ENCODE data around the gene ROR1. TPM values are rescaled to one million over a fixed set of nuclear protein-coding genes. Genes with fewer than 3 reads are reported as not detected.
A peak's percentile ranks its signal among the peaks of the same experiment; 100 is the strongest.

ROR1 gene
- total and polyA plus RNA-seq, 2 of the 4 experiments (the other 2 are of a cell fraction) = 4.4 to 10.0 TPM

GRCh38 chr1:64186138-64186897, 412.5 kb downstream of the ROR1 start:
- H4K5ac ChIP-seq (ENCODE audit: low read depth, low read length) = no peak overlapping the region
- ChIA-PET CTCF (no interaction called here), POLR2A (ENCODE audit: unreplicated experiment) (no interaction called here)
- H2BK120ac ChIP-seq (ENCODE audit: low read depth, low read length) = no peak overlapping the region
- H3K4me2 ChIP-seq (ENCODE audit: low read depth, low read length) = no peak overlapping the region
- H3K9me1 ChIP-seq (ENCODE audit: insufficient read depth, low read length) = no peaks in the 10 kb centered on the region; the same call in 1 of the 2 replicates
- no peak overlapping the region for H2AK5ac ChIP-seq (ENCODE audit: low read depth, low read length)
- H3K56ac ChIP-seq (ENCODE audit: extremely low read depth, insufficient read depth, low read length) = no peak overlapping the region
- dilution Hi-C loops (cut with HindIII; ENCODE audit: low sequenced_read_pairs, unreplicated experiment) = no loop called here
- intact Hi-C loops (cut with micrococcal nuclease) = no loop called here
- no peak overlapping the region for H3K9ac ChIP-seq (ENCODE audit: low read depth, low read length)
- no peaks in the 10 kb centered on the region for H3K36me3 ChIP-seq (ENCODE audit: control insufficient read depth, insufficient read depth, low read length)
- H3K27me3 ChIP-seq (ENCODE audit: control insufficient read depth, insufficient read depth, low read length) = no peaks in the 10 kb centered on the region
- no peak overlapping the region for H2BK5ac ChIP-seq (ENCODE audit: low read depth, low read length, poor library complexity, severe bottlenecking)
- no peak overlapping the region for H3K23ac ChIP-seq (ENCODE audit: low read depth, low read length)
- H3K4me3 ChIP-seq (ENCODE audit: insufficient read depth, low read depth, low read length) = no peak overlapping the region
- H2BK20ac ChIP-seq (ENCODE audit: low read depth, low read length) = no peak overlapping the region
- in situ Hi-C loops (cut with MboI; ENCODE audit: low sequenced_read_pairs) = no loop called here
- 0 out of 2 replicates have a peak overlapping the region, but pooled peaks have one; percentile 24 for H3K14ac ChIP-seq (replicated peaks; ENCODE audit: low read depth, low read length)
- 0 out of 2 replicates have a peak, but pooled peaks cover 4% of the 10 kb centered on the region for H4K20me1 ChIP-seq (ENCODE audit: insufficient read depth, low read length)
- no peak overlapping the region for H2AFZ ChIP-seq (replicated peaks; ENCODE audit: low read length, poor library complexity)
- TF ChIP-seq MXI1 (IDR thresholded peaks at IDR 0.05; ENCODE audit: borderline replicate concordance, low read depth, low read length) (no peak), RFX5 (IDR thresholded peaks at IDR 0.05; ENCODE audit: low read depth, low read length) (no peak), ELK1 (IDR thresholded peaks at IDR 0.05; ENCODE audit: borderline replicate concordance, low read depth, low read length) (no peak)
- no peaks in the 10 kb centered on the region for H3K9me3 ChIP-seq (ENCODE audit: control insufficient read depth, insufficient read depth, low read length)
- no peak overlapping the region for H2AK9ac ChIP-seq (replicated peaks; ENCODE audit: low read depth, low read length, poor library complexity)
- no peak overlapping the region for H3K27ac ChIP-seq (ENCODE audit: insufficient read depth, low read length)
- no TSS peak for BruUV-seq (replicated peaks)
- peaks cover 6% of the 10 kb centered on the region for H3K4me1 ChIP-seq (ENCODE audit: control insufficient read depth, insufficient read depth, low read length)
- no peak overlapping the region for H2BK15ac ChIP-seq (ENCODE audit: low read depth, low read length)
- H4K8ac ChIP-seq (ENCODE audit: low read depth in 2 of 2, low read length in 2 of 2) = no peak overlapping the region
- no peak overlapping the region for H3K4ac ChIP-seq (ENCODE audit: low read depth, low read length)
- H3K79me1 ChIP-seq (ENCODE audit: low read depth in 1 of 2, low read length in 2 of 2) = no peaks in the 10 kb centered on the region
- no peak for ATAC-seq (ENCODE audit: low read depth)
- DNase-seq = no peak
- no peak overlapping the region for H4K91ac ChIP-seq (ENCODE audit: insufficient read depth, low read depth, low read length)
- 88% methylated on average over 5 of the region's 10 CpGs; no CpG with 5 or more reads in 1 of the 2 experiments for WGBS, 2 experiments (ENCODE audit: extremely low coverage in 2 of 2, insufficient read length in 1 of 2)
- H3K18ac ChIP-seq (ENCODE audit: low read depth, low read length) = no peak overlapping the region
